ENCODE results near the gene MAPK8IP2. TPM values are rescaled to one million over a fixed set of nuclear protein-coding genes. Genes with fewer than 3 reads are reported as not detected.

MAPK8IP2 gene
- under 1 TPM; 0.39 to 0.85 (median 0.47) TPM for total RNA-seq

GRCh38 chr22:50600538-50600937 lies at the start of gene MAPK8IP2:
Gene MAPK8IP2 (plus strand): TSS chr22:50600793. CDS start chr22:50600819, 26 bp downstream.
- peak within 1 kb of the TSS in 3 of 4 donors; percentile 28 to 35 (median 30) for H3K4me3 ChIP-seq

GRCh38 chr22:50551160-50551752 lies 49.3 kb upstream of the MAPK8IP2 start:
- H3K27ac ChIP-seq = no peak overlapping the region
- H3K27me3 ChIP-seq = peaks cover 28 to 33% (median 31%) of the 10 kb centered on the region in 3 donors
- H3K4me1 ChIP-seq = peaks cover 5 to 9% of the 10 kb centered on the region in 2 donors
- no peak overlapping the region for H3K4me3 ChIP-seq
- no peaks in the 10 kb centered on the region for H3K36me3 ChIP-seq
- no peak for DNase-seq
- ATAC-seq = no peak
- no peak for TF ChIP-seq CTCF (IDR thresholded peaks at IDR 0.05 in 4 of 5, conservative IDR thresholded peaks at IDR 0.05 in 1 of 5)
- TF ChIP-seq POLR2A (IDR thresholded peaks at IDR 0.05) = no peak
- H3K9me3 ChIP-seq = no peaks in the 10 kb centered on the region
- in situ Hi-C loops (cut with MboI; ENCODE audit: low sequenced_read_pairs in 4 of 4) = no loop called here
- intact Hi-C loops (cut with DNase I; ENCODE audit: low total_unique reads) = no loop called here

More at GRCh38 chr22:50600538-50600937, at the start of gene MAPK8IP2:
- in situ Hi-C loops (cut with MboI; ENCODE audit: low sequenced_read_pairs in 4 of 4) = no loop called here
- Histone ChIP-seq H3K4me1 (no peaks in the 10 kb centered on the region), H3K36me3 (no peaks in the 10 kb centered on the region), H3K9me3 (no peaks in the 10 kb centered on the region), H3K27ac (no peak within 1 kb of the TSS), H3K27me3 (peaks cover 25 to 55% (median 45%) of the 10 kb centered on the region in 3 donors)
- DNase-seq (no peak), ATAC-seq (no peak)
- no peak for TF ChIP-seq CTCF (IDR thresholded peaks at IDR 0.05 in 4 of 5, conservative IDR thresholded peaks at IDR 0.05 in 1 of 5)
- intact Hi-C loops (cut with DNase I; ENCODE audit: low total_unique reads) = no loop called here

- H3K4me3 ChIP-seq = no peak overlapping the region
- intact Hi-C loops (cut with DNase I; ENCODE audit: low total_unique reads) = no loop called here
- no peaks in the 10 kb centered on the region for H3K9me3 ChIP-seq
- TF ChIP-seq POLR2A (IDR thresholded peaks at IDR 0.05) (no peak), CTCF (IDR thresholded peaks at IDR 0.05 in 4 of 5, conservative IDR thresholded peaks at IDR 0.05 in 1 of 5) (no peak)
- ATAC-seq = no peak
- no peaks in the 10 kb centered on the region for H3K36me3 ChIP-seq
- in situ Hi-C loops (cut with MboI; ENCODE audit: low sequenced_read_pairs in 4 of 4) = no loop called here
- DNase-seq = no peak
- no peak overlapping the region for H3K27ac ChIP-seq
- H3K27me3 ChIP-seq = peaks cover 17 to 20% (median 19%) of the 10 kb centered on the region in 3 donors
- peaks cover 4 to 7% of the 10 kb centered on the region in 2 donors for H3K4me1 ChIP-seq
Measured at GRCh38 chr22:50553310-50553709, 47.3 kb upstream of the MAPK8IP2 start.

- H3K4me1 ChIP-seq = no peaks in the 10 kb centered on the region
- no peaks in the 10 kb centered on the region for H3K27me3 ChIP-seq
- no peak overlapping the region for H3K27ac ChIP-seq
- DNase-seq = no peak
- H3K36me3 ChIP-seq = no peaks in the 10 kb centered on the region
- ATAC-seq = no peak
- no peak for TF ChIP-seq CTCF (IDR thresholded peaks at IDR 0.05 in 4 of 5, conservative IDR thresholded peaks at IDR 0.05 in 1 of 5)
- no peak for TF ChIP-seq POLR2A (IDR thresholded peaks at IDR 0.05)
- intact Hi-C loops (cut with DNase I; ENCODE audit: low total_unique reads) = no loop called here
- in situ Hi-C loops (cut with MboI; ENCODE audit: low sequenced_read_pairs in 4 of 4) = no loop called here
- H3K4me3 ChIP-seq = no peak overlapping the region
- no peaks in the 10 kb centered on the region for H3K9me3 ChIP-seq
Measured at GRCh38 chr22:50556703-50557102, 43.9 kb upstream of the MAPK8IP2 start.

GRCh38 chr22:50560034-50560433 lies 40.6 kb upstream of the MAPK8IP2 start:
- Histone ChIP-seq H3K4me1 (peaks cover 0 to 10% of the 10 kb centered on the region in 2 donors), H3K4me3 (no peak overlapping the region), H3K36me3 (no peaks in the 10 kb centered on the region), H3K27ac (no peak overlapping the region), H3K9me3 (no peaks in the 10 kb centered on the region), H3K27me3 (no peaks in the 10 kb centered on the region)
- intact Hi-C loops (cut with DNase I; ENCODE audit: low total_unique reads) = no loop called here
- TF ChIP-seq CTCF (IDR thresholded peaks at IDR 0.05 in 4 of 5, conservative IDR thresholded peaks at IDR 0.05 in 1 of 5) (no peak), POLR2A (IDR thresholded peaks at IDR 0.05) (no peak)
- DNase-seq (no peak), ATAC-seq (no peak)
- in situ Hi-C loops (cut with MboI; ENCODE audit: low sequenced_read_pairs in 4 of 4) = no loop called here

Data from gastrocnemius medialis (tissue), 4 donors.